Stimulated activated CD8-positive, alpha-beta memory T cell treated with anti-CD3 and anti-CD28 coated beads, Interleukin-15, amount 100 ng/mL, for 1 hour (primary cell): ENCODE measurements around the gene ANKRD37.
A peak's percentile ranks its signal among the peaks of the same experiment; 100 is the strongest.

Experiments used
- DNase-seq: peaks from one replicate; pipeline ENCODE4 v3.0.0-alpha.2; 2020; ENCODE audit warnings: low read depth

Gene ANKRD37

DNA sequence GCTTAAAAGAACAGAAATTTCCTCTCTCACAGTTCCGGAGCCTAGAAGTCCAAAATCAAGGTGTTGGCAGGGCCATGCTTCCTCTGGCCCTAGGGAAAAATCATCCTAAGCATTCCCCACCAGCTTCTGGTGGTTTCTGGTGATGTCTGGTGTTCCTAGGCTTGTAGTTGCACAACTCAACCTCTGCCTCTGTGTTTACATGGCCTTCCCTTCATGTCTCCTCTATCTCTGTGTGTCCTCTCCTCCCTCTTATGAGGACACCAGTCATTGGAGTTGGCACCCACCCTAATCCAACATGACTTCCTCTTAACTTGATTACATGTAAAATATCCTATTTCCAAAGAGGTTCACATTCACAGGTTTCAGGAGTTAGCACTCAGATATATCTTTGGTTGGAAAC lies 16.3 kb upstream of the ANKRD37 start:
- DNase-seq: no peak

DNA sequence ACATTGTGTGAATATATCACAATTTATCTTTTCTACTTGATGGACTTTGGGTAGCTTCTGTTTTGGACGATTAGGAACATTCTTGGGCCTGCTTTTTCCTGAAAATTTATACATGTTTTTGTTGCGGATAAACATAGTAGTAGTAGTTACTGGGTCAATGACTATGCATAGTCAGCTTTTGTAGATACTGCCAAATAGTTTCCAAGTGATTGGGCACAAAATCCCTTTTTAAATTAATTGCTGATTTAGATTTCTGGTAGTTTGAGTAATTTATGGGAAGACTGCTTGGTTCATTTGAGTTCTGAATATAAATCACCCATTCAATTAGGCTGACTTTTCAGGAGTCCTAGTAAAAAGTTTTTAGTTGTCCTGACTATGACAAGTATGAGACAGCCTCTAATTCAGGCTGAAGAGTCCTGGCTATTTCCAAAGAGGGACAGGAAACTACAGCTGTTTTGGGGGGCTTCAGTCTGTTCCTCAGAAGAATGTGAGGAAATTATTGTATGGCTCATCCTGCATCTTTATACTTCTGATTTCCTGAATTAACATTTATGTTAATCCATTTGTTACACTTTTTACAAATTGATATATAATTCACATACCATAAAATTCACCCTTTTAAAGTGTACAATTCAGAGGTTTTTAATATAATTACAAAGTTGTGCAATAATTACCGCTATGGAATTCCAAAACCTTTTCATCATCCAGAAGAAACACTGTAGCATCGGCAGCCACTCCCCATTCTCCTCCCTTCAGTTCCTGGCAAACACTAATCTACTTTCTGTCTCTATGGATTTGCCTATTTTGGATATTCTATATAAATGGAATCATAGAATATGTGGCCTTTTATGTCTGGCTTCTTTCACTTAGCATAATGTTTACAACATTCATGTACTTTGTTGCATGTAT lies 15.1 kb upstream of the ANKRD37 start:
- DNase-seq: no peak

DNA sequence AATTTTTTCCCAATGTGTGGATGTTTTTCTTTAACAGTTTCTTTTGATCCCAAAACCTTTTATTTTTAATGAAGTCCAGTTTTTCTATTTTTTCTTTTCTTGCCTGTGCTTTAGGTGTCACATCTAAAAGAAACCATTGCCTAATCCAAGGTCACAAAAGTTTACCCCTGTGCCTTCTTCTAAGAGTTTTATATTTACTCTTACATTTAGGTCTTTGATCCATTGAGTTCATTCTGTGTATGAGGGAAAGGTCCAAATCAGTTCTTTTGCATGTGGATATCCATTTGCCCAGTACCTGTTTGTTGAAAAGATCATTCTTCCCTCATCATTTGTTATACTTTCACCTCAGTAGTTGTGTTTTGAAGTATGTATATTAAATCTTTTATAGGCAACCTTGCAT lies 13.9 kb upstream of the ANKRD37 start:
- no peak for DNase-seq

DNA sequence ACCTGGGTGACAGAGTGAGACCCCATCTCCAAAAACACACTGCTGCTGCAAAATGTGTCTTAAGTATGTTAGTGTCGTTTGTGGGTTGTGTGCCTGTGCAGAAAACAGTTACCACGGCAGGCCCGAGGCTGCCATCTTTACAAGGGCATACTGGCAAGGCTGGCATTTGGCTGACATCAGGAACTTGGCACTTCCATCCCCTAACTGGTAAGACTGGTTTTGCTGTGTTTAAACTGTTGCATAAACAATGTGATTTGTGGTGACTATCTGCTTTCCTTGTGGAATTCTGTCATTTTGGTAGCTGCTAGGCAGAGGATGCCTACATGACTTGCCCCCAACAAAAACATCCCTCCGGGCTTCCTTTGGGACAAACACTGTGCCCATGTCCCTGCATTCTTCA lies 13.2 kb upstream of the ANKRD37 start:
- DNase-seq: no peak

DNA sequence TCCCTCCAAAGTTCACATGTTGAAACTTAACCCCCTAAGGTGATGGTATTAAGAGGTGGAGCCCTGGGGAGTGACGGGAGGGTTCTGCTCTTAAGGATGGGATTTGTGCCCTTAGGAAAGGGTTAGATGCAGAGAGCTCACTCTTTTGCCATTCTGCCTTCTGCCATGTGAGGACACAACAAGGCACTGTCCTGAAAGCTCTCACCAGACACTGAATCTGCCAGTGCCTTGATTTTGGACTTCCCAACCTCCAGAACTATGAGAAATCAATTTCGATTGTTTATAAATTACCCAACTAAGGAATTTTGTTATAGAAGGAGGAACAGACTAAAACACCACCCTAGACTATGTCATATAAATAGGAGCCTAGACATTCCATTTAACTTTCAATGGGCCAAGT lies 12.6 kb upstream of the ANKRD37 start:
- no peak for DNase-seq

DNA sequence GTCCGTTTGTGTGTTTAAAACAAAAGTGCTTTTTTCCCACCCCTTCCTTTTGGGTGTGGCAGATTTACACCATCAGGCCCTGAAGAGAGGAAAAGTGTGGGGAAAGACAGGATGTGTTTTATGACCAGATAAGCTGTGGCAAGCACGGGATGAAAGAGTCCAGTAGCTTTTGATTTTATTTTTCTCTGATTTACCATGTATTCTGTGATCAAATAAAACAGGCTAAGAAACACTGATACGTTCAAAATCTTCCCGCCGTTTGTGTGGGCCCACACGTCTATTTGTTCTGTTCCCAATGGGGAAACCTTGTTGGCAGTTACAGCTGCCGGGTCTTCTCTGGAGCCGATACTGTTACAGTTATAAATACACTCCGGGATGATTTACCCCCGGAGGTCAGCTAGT lies 11.7 kb upstream of the ANKRD37 start:
- DNase-seq: no peak

DNA sequence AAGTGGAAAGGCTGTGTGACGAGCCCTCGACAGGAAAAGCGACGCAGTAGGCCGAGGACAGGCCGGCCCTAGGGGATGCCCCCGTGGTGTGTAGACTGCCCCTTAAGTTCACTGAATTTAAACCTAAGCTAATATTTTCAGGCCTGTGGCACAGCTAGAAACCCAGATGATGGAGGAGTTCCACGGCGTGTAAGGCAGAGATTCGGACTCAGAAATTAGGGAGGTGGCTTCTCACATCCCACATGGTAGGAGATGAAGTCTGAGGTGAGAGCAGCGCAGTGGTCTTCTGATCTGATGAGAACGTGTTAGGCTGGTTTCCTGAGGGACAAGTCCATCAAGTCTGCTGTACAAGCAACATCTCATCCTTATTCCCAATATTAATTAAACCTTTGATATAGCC lies 8.7 kb upstream of the ANKRD37 start:
- DNase-seq: no peak

DNA sequence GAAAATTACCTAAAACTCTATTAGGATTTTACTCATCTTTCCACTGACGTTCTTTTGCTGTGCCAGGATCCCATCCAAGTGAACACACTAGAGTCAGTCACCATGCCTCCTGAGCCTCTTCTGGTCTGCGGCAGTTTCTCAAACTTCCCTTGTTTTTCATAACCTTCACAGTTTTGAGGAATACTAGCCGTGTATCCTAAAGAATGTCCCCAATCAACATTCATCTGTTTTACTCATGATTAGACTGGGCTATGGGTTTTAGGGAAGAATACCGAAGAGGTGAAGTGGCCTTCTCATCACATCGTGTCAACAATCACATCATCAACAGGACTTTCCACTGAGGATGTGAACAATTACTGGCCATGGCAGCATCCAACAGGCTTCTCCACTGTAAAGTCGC lies 5.7 kb upstream of the ANKRD37 start:
- DNase-seq: no peak

DNA sequence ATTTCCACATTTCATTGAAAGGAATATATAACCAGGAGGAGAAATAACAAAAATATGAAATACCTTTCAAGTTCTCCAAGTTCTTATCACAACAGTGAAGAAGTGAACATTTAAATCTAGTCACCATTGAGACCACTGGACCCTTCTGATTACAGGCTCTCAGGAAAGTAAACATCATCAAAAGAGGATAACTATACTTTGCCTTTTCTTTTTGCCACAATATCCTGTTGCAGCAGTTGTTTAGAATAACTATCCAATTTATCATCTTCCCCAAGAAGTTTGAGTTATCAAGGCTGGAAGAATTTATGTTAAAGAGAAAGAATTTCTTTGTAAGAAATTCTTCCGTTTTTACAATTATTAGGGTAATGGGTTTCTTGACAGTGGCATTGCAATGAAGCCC lies 4.5 kb upstream of the ANKRD37 start:
- DNase-seq: no peak

DNA sequence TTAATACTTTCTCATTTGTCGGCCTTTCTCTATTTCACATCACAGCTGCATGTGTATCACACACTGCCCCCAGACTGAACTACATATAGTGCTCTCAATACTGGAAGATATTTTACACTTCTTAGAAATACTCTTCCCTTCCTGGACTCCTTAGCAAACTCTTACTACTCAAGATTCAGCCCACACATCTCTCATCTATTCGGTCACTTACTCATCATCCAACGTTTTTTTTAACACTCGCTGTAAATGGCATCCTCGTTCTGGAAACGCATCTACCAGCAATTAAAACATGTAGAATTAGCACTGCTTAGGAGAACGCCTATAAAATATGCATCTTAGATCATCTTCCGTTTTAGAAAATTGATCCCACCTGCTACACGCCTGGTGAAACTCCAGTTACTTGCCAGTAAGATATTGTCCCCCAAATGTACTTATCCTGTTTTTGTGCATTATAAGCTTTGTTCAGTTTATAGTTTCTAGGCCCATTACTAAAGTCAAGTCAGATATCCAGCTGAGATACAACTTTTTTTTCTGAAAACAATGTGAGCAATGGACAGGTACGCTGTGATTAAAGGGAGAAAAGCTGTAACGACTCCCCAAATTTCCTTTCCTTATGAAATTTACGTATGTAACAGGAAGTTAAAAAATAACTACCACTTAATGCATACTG lies 1.9 kb upstream of the ANKRD37 start:
- no peak for DNase-seq

DNA sequence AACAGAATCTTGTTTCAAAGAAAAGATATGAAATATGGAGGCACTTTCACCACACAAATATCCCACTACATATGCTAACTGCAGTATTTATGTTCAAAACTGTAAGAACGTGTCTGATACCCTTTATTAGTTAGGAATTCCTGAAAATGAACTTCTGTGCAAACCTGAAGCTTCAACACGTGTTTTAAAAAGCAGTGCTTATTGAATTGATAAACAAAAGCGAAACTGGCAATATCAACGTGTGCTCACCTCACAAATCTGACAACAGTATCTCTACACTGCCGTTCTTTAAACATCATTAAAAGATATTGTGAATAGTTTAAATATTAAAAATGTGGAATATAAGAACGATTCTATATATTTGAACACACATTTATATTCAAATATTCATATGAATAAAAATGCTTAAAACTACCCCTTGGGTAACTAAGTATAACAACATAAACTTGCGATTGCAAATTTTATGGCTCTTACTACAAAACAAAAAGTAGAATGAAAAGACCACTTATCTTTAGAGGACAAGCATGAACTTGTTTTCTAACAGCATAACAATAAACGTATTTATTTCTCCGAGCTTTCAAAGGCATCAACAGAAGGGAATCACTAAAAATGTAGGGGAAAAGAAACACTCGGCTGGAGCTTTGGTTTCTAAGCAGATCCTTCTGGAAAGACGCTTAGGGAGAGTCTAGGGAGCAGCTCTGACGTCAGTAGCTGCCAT lies 1.2 kb upstream of the ANKRD37 start, which contains the start of gene LRP2BP:
LRP2BP (minus strand) TSS at position 687 of the 718 bp plus-strand sequence. CDS start 17,738 bp downstream, outside the sequence.
- DNase-seq: no peak

DNA sequence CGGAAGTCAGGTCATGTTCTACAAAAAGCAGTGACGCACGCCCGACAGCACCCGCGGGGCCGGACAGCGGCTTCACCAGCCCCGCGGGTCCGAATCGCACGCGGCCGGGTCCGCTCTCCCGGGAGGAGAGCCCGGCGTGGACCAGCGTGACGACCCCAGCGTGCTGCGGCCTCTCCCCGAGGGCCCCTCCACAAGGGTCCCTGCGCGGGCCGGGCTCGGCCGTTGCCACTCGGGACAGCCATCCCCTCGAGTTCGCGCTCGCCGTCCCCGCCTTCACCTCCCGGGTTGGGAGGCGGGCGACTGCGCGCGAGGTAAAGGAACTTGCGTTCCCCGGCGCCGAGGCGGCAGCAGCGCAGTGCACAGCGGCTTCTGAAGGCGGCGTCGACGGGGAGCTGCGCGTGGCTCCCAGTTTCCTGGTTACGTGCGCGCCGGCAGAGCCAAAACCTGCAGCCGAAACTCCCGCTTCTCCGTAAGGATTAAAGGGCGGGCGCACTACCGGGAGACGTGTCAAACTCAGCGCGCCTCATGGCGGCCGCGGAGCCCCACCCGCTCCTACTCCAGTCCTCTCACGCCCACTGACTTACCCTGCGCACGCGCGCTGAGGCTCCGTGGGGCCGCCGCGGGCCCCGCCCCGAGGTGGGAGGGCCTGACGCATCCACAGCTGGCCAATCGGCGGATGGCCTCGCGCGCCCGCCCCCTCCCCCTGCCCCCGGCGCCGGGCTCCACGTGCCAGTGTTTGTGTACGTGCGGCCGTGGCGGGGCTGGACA lies 501 bp upstream of the ANKRD37 start:
- peak; percentile 88 for DNase-seq

DNA sequence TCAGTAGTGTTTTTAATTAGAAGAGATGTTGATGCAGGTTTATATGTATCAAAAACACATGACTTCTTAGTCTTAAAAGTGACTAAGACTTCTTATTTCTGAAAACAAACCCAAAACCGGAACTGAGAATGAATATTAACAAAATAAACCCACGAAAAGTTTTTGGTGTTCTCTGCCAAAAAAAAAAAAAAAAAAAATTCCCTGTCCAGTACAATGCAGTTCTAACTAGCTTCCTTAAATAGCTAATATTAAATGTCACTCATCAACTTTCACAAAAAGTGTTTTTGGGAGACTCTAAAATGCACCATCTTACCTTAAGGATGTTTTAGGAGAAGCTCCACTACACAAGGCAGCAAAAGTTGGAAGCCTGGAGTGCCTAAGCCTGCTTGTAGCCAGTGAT lies 2.0 kb downstream of the ANKRD37 start:
- no peak for DNase-seq

DNA sequence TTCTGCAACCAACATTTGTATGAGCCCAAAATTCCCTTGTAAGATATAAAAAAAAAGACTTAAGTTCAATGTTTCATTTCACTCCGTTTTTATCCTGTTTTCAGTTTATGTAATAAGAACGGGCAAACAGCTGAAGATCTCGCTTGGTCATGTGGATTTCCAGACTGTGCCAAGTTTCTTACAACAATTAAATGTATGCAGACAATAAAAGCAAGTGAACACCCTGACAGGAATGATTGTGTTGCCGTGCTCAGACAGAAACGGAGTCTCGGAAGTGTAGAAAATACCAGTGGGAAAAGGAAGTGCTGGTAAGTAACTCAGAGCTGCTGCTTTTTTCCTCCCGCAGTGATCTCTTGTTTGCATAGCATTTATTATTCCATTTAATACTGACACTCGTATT lies 2.8 kb downstream of the ANKRD37 start:
- DNase-seq: no peak

DNA sequence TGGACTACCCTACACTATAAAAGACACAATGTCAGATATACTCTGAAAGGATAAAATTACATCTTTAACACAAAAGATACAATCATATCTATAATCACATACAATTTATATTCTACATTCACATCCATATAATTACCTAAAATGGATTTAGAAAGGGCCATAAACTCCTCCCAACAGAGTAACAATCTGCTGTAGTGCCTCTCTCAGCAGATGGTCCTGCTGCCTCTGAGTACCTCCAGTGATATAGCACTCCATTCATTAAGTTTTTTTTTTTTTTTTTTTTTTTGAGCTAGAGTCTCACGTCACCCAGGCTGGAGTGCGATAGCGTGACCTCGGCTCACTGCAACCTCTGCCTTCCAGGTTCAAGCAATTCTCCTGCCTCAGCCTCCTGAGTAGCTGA lies 7.4 kb downstream of the ANKRD37 start:
- no peak for DNase-seq

DNA sequence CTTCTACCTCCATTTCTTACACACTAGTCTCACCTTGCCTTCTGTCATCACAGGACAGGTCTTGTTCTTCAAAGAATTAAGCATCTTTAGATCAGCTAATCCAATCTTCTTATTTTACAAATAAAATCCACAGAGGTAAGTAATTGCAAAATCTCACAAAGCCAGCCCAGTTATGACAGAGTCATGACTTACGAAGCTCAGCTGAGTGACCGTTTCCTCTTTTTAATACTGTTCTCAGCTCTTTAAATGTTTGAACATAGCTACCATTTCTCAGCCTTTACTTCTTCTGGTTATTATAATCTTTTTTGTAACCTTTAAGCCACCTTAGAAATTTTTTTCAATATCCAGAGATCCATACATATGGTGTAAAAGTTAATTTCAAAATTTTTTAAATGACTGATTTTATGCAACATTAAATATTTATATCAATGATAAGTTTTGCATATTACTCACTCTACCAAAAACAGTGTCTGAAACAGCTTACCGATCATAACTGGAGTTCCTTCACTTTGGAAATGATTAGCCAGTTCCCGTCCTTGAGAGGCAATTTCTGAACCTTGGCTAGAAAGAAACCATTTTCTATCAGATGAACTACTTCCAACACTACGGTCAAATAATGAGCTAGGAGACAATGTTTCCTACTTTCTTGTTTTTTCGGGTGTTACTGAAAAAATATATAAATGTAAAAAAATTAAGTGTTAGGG lies 8.8 kb downstream of the ANKRD37 start:
- no peak for DNase-seq

DNA sequence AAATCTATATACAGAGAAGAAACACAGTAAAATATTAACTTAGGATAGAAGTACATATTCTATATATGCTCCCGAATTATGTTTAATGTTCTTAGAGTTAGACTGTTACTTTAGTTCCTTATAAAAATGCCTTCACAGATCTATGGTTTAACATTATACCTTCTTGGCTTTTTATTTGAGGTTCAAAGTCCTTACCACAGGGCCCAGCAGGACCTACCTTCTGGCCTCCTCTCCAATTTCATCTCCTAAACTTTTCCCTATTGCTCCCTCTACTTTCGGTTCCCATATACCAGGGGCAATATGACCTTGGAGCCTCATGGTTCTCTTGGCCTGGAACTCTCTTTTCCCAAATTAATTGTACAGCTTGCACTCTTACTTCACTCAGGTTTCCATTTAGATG lies 11.8 kb downstream of the ANKRD37 start:
- no peak for DNase-seq

DNA sequence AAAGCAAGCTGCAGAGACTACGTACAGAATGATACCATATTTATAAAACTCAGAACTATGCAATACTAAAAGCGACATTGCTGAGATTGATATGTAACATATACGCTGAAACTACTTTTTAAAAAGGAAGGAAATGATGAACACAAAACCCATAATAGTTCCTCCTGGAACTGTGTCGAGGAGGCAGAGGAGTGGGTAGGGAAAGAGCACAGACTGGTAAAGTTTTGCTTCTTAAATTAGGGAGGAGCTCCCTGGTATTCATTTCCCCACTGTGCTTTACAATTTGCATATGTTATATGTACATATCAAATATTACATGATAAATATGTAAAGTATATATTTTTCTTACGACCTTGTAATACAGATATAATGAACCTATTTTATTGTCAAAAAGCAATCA lies 15.2 kb downstream of the ANKRD37 start:
- DNase-seq: no peak

DNA sequence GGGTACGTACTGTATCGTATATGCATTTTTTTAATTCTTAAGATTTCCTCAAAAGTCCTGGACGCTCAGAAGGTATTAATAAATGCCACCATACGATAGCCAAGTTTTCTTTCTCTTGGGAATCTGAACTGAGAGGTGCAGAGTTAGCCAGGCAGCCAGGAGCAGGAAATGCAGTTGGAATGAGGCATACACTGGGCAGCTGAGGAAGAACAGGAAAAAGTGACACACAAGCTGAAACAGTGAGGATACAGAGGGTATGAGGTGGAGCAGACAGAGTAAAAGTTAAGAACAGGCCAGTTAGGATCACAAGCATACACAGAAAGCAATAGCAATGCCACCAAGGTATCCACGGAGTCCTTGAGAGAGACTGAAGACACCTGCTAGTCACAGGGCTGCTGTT lies 15.8 kb downstream of the ANKRD37 start:
- DNase-seq: no peak

DNA sequence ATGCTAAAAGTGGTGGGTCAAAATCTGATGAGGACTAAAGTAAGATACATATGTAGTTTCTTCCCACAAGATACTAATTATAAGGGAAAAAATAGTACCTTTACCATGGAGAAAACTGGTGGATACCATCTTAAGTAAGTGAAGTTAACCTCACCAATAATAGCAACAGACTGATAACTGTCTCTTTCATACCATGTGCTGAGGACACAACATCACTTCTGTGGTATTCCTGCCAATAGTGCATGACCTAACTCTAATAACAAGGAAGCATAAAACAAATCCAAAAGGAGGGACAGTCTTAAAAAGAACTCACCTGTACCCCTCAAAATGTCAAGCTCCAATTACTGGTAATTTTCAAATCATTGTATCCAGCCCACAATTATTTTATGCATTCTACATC lies 20.3 kb downstream of the ANKRD37 start:
- no peak for DNase-seq

DNA sequence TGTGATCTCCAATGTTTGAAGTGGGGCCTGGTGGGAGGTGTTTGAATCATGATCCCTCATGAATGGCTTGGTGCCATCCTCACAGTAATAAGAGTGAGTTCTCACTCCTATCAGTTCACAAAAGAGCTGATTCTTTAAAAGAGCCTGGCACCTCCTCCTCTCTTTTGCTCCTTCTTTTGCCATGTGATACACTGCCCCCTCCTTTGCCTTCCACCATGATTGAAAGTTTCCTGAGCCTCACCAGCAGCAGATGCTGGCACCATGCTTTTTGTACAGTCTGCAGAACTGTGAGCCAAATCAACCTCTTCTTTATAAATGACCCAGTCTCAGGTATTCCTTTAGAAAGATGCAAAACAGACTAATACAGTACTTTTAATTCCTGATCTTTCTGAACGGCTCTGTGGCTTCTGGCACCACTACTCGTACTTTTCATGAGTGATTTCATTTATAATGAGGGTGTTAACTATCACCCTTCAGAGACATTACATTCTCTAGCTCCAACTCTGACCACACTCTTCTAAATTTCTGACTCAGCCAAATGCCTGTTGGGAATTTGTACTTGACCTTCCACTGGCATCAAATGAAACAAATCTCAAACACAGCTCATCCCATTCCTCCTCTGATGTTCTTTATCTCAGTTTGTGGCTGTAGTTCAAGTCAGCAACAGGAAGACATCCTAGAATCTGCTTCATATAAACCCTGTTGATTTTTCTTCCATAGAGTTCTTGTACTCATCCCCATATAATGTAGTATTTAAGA lies 24.9 kb downstream of the ANKRD37 start:
- DNase-seq: no peak
